ENCODE measurements around the gene MEX3D. TPM values are rescaled to one million over a fixed set of nuclear protein-coding genes. Genes with fewer than 3 reads are reported as not detected.

The MEX3D gene
- total and polyA plus RNA-seq, 4 donors, result 0.92 to 9.1 (median 5.2) TPM

- WGBS, result 84% methylated on average over 8 of the region's 8 CpGs
- no peaks in the 10 kb centered on the region for H3K27me3 ChIP-seq (ENCODE audit: control insufficient read depth in 4 of 4, insufficient read depth in 4 of 4, low read length in 3 of 4)
- no peaks in the 10 kb centered on the region for H3K9me3 ChIP-seq (ENCODE audit: control insufficient read depth in 4 of 4, low read length in 3 of 4)
- no peak for DNase-seq (ENCODE audit: low spot score)
- no peak overlapping the region for H3K27ac ChIP-seq (ENCODE audit: low read depth in 1 of 2, low read length in 2 of 2)
- TF ChIP-seq FOXA1 (IDR thresholded peaks at IDR 0.05), result no peak
- TF ChIP-seq EGR1 (IDR thresholded peaks at IDR 0.05; ENCODE audit: low read depth in 2 of 2), result no peak
- TF ChIP-seq JUND (IDR thresholded peaks at IDR 0.05), result no peak
- no peak for TF ChIP-seq TAF1 (conservative IDR thresholded peaks at IDR 0.05)
- no peak for TF ChIP-seq FOXA2 (IDR thresholded peaks at IDR 0.05)
- no peak for TF ChIP-seq NR2F2 (IDR thresholded peaks at IDR 0.05)
- no peak for TF ChIP-seq HNF4G (IDR thresholded peaks at IDR 0.05)
- no peak for TF ChIP-seq GABPA (IDR thresholded peaks at IDR 0.05 in 1 of 2, conservative IDR thresholded peaks at IDR 0.05 in 1 of 2)
- no peak for TF ChIP-seq ATF3 (IDR thresholded peaks at IDR 0.05)
- TF ChIP-seq RAD21 (IDR thresholded peaks at IDR 0.05), result no peak
- TF ChIP-seq MAX (IDR thresholded peaks at IDR 0.05), result no peak
- no peak for TF ChIP-seq RXRA (IDR thresholded peaks at IDR 0.05)
- TF ChIP-seq HNF4A (conservative IDR thresholded peaks at IDR 0.05), result no peak
- TF ChIP-seq SP1 (IDR thresholded peaks at IDR 0.05), result no peak
- TF ChIP-seq CTCF (IDR thresholded peaks at IDR 0.05; ENCODE audit: low read depth, low read length, missing input control), result no peak
- TF ChIP-seq YY1 (IDR thresholded peaks at IDR 0.05), result no peak
- no peak for TF ChIP-seq REST (IDR thresholded peaks at IDR 0.05)
- no peak for TF ChIP-seq ZBTB33 (IDR thresholded peaks at IDR 0.05)
- no peak overlapping the region for H3K4me3 ChIP-seq (ENCODE audit: low read depth in 1 of 3, low read length in 3 of 3)
- H3K9ac ChIP-seq (ENCODE audit: low read depth in 1 of 2, low read length in 2 of 2), result no peak overlapping the region
- peaks cover 6 to 26% (median 14%) of the 10 kb centered on the region in 4 donors for H3K4me1 ChIP-seq (ENCODE audit: control insufficient read depth in 4 of 4, insufficient read depth in 4 of 4, low read length in 3 of 4)
- H3K36me3 ChIP-seq (ENCODE audit: control insufficient read depth in 4 of 4, insufficient read depth in 3 of 4, low read depth in 1 of 4, low read length in 3 of 4), result no peaks in the 10 kb centered on the region
Observed at GRCh38 chr19:1505012-1505411, 63.1 kb downstream of the MEX3D start.

Small RNAs within 50 kb of the gene (small RNA-seq; reads per million reads assigned to genes)
- not detected for gene AC005943.2
- gene RN7SL477P, result not detected
- gene RNU6-1223P, result not detected

Other genes with a start within 250 kb of the MEX3D start
- 10 to 100 TPM; 54.4 to 85.7 TPM for gene NDUFS7, start 184.4 kb downstream of the MEX3D start, total RNA-seq
- gene NDUFS7, start 184.4 kb downstream of the MEX3D start, polyA plus RNA-seq, result 100 to 1,000 TPM; 170 to 185 TPM
- 100 to 1,000 TPM in 1 of 2 donors, 10 to 100 TPM in 1; 76.2 to 181 TPM for gene GAMT, start 166.8 kb downstream of the MEX3D start, total RNA-seq
- gene GAMT, start 166.8 kb downstream of the MEX3D start, polyA plus RNA-seq, result 100 to 1,000 TPM; 367 to 394 TPM
- gene DAZAP1, start 160.7 kb downstream of the MEX3D start, total RNA-seq, result 10 to 100 TPM; 30.0 to 45.0 TPM
- 10 to 100 TPM in 1 of 2 donors, 1 to 10 TPM in 1; 5.4 to 29.4 TPM for gene DAZAP1, start 160.7 kb downstream of the MEX3D start, polyA plus RNA-seq
- 100 to 1,000 TPM; 296 to 408 TPM for gene RPS15, start 129.9 kb downstream of the MEX3D start, total RNA-seq
- 100 to 1,000 TPM; 420 to 954 TPM for gene RPS15, start 129.9 kb downstream of the MEX3D start, polyA plus RNA-seq
- under 1 TPM; under 0.01 to 0.05 TPM for gene APC2, start 118.2 kb downstream of the MEX3D start, total RNA-seq
- gene APC2, start 118.2 kb downstream of the MEX3D start, polyA plus RNA-seq, result under 1 TPM; 0.01 to 0.06 TPM
- 10 to 100 TPM; 17.3 to 19.8 TPM for gene C19orf25, start 89.1 kb downstream of the MEX3D start, total RNA-seq
- gene C19orf25, start 89.1 kb downstream of the MEX3D start, polyA plus RNA-seq, result 10 to 100 TPM; 15.1 to 19.8 TPM
- gene PCSK4, start 78.0 kb downstream of the MEX3D start, total RNA-seq, result 1 to 10 TPM; 2.6 TPM
- 1 to 10 TPM in 1 of 2 donors, under 1 TPM in 1; 0.60 to 1.2 TPM for gene PCSK4, start 78.0 kb downstream of the MEX3D start, polyA plus RNA-seq
- gene REEP6, start 77.1 kb downstream of the MEX3D start, total RNA-seq, result 100 to 1,000 TPM in 1 of 2 donors, 10 to 100 TPM in 1; 16.4 to 159 TPM
- 100 to 1,000 TPM; 243 to 449 TPM for gene REEP6, start 77.1 kb downstream of the MEX3D start, polyA plus RNA-seq
- under 1 TPM; 0.09 to 0.75 TPM for gene ADAMTSL5, start 55.3 kb downstream of the MEX3D start, total RNA-seq
- 1 to 10 TPM; 1.4 to 1.8 TPM for gene ADAMTSL5, start 55.3 kb downstream of the MEX3D start, polyA plus RNA-seq
- not detected for gene PLK5, start 44.2 kb downstream of the MEX3D start, total RNA-seq
- under 1 TPM in 1 of 2 donors, not detected in 1; 0.03 TPM for gene PLK5, start 44.2 kb downstream of the MEX3D start, polyA plus RNA-seq
- 10 to 100 TPM; 48.4 to 57.6 TPM for gene MBD3, start 24.5 kb upstream of the MEX3D start, total RNA-seq
- 10 to 100 TPM; 12.4 to 52.0 TPM for gene MBD3, start 24.5 kb upstream of the MEX3D start, polyA plus RNA-seq
- 10 to 100 TPM; 23.8 to 37.4 TPM for gene UQCR11, start 37.1 kb upstream of the MEX3D start, total RNA-seq
- gene UQCR11, start 37.1 kb upstream of the MEX3D start, polyA plus RNA-seq, result 100 to 1,000 TPM; 127 to 862 TPM
- 100 to 1,000 TPM in 1 of 2 donors, 10 to 100 TPM in 1; 10.9 to 119 TPM for gene TCF3, start 84.3 kb upstream of the MEX3D start, total RNA-seq
- 10 to 100 TPM in 1 of 2 donors, 1 to 10 TPM in 1; 5.2 to 14.6 TPM for gene TCF3, start 84.3 kb upstream of the MEX3D start, polyA plus RNA-seq
- not detected for gene ONECUT3, start 185.2 kb upstream of the MEX3D start, total RNA-seq
- gene ONECUT3, start 185.2 kb upstream of the MEX3D start, polyA plus RNA-seq, result not detected
- 1 to 10 TPM in 1 of 2 donors, under 1 TPM in 1; 0.50 to 3.1 TPM for gene ATP8B3, start 244.0 kb upstream of the MEX3D start, total RNA-seq
- under 1 TPM; 0.42 to 0.53 TPM for gene ATP8B3, start 244.0 kb upstream of the MEX3D start, polyA plus RNA-seq